ENCODE data around the gene GJE1.
"Not testable (repeated sequence)": the region's sequence is repeated elsewhere in the genome, so short reads cannot be mapped to it uniquely, and the experiment has no call there.

The GJE1 gene

DNA sequence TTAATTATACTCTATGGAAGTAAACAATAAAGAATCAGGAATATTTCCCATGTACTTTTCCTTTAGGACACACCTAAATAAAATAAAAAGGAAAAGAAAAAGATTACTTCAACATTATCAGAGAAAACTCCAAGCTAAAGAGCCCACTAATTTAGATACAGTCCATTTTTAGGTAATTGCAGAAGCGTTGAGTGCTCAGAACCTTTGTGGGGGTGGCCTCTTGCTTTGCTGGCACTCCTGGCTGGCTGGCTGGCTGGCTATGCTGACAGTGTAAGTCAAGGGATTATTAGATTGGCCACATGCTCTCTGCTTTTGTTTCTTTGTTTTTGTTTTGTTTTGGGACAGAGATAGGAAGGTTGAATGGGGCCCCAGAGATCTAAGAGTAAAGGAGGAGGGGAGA lies at the start of gene GJE1:
TSS of gene GJE1 (plus strand) at position 301 of the 400 bp plus-strand sequence. CDS start 234 bp downstream, outside the sequence.
- DNase-seq = no peak

GRCh38 chr6:142087950-142088857 lies 44.5 kb upstream of the GJE1 start:
- DNase-seq = no peak

DNA sequence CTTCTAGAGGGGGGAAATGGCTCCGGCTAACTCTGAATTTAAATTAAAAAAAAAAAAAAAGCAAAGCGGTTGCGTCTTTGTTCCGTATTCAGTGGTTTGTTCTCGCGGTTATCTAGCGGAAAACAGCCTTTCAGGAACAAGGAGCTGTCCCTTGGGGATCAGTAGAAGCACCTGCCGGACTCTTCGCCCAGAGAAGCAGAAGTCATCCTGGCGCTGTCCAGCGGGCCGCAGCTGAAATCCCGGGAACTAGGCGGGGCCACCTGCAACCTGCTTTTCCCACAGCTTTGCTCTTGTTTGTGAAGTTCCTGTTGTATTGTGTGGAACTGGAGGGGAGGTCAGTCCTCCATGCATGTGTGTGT lies 43.9 kb upstream of the GJE1 start:
- DNase-seq = peak; percentile 90

DNA sequence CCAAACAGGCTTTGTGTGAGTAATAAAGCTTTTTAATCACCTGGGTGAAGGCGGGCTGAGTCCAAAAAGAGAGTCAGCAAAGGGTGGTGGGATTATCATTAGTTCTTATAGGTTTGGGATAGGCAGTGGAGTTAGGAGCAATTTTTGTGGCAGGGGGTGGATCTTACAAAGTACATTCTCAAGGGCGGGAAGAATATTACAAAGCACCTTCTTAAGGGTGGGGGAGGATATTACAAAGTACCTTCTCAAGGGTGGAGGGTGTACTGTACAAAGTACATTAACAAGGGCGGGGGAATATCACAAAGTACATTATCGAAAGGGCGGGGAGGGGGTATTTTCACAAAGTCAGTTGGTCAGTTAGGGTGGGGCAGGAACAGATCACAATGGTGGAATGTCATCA lies 27.9 kb upstream of the GJE1 start:
- DNase-seq = not testable (repeated sequence)

GRCh38 chr6:142110820-142111219 lies 21.9 kb upstream of the GJE1 start:
- not testable (repeated sequence) for DNase-seq

DNA sequence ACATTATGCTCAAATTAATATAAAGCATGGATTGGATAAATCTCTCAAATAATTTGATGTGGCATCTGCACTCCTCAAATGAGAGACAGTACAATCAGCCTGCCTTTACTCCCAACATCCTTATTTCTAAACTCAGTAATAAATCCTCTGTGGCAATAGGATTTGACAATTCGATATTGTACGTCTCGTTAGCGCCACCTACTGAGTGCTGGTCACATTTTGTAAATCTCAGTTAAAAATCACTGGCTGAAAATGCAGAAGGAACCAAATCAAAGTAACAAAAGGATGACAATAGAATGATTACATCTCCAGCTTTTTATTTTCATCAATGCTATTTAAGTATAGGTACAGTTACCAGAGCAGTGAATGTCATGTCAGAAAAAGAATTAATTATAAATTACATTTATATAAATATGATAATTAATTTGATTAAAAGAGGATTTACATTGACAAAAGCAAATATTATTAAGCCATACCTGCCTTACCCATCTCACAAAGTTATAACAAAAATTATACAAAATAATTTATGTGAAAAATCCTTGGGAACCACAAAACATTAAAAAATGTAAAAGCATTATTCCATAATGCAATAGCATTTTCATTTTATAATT lies 20.2 kb upstream of the GJE1 start:
- DNase-seq = peak; percentile 74

- DNase-seq = no peak
These were observed 15.4 kb upstream of the GJE1 start for GRCh38 chr6:142117366-142117765.

DNA sequence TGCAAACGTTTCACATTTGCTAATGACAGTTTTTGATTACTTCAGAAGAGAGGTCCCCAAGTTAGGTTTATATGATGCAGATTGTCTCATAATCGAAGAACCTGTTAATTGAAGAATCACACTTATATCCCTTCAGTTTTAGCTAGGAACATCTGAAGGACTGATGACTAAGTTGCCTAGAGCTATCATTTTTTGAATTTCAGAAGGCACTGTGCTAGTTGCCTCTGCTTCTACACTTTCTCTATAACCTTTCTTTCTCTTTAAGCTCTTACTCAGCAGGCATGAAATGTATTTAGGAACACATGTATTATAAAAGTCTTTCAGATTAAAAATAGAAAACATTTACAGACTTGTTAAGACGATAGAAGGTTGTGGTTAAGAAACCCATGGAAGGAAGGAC lies 14.4 kb upstream of the GJE1 start:
- DNase-seq = no peak

GRCh38 chr6:142118925-142119324 lies 13.8 kb upstream of the GJE1 start:
- no peak for DNase-seq

- DNase-seq = no peak
These were observed 11.4 kb upstream of the GJE1 start for GRCh38 chr6:142121342-142121741.

GRCh38 chr6:142130814-142131213 lies 1.9 kb upstream of the GJE1 start:
- no peak for DNase-seq

DNA sequence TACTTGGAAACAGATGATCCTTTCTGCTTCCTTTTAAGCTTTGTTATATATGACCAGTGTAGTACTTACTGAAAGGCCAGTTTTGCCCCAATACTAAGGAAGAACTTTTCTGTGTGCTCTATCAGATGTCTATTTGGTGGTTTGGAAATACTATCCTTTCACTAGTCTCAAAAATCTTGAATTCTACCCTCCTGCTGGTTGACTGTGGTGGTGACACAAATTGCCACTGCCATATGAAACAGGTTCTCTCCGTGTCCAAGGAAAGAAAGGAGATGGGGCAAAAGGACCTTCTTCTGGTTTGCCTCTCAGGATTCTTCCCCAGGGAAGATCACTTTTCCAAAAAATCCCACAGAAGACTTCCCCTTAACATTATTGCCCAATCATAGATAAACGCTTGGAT lies 6.2 kb downstream of the GJE1 start:
- no peak for DNase-seq

- not testable (repeated sequence) for DNase-seq
These were observed 8.8 kb downstream of the GJE1 start for GRCh38 chr6:142141531-142141930.

- DNase-seq = peak; percentile 99
These were observed 14.3 kb downstream of the GJE1 start, which contains the start of the genes NMBR and VTA1 for GRCh38 chr6:142146828-142147662. NMBR (minus strand) TSS chr6:142147122; CDS start chr6:142088658, 58,464 bp downstream. VTA1 (plus strand) TSS chr6:142147263; CDS start chr6:142147288, 25 bp downstream.

- no peak for DNase-seq
These were observed 20.0 kb downstream of the GJE1 start for GRCh38 chr6:142152746-142153145.

DNA sequence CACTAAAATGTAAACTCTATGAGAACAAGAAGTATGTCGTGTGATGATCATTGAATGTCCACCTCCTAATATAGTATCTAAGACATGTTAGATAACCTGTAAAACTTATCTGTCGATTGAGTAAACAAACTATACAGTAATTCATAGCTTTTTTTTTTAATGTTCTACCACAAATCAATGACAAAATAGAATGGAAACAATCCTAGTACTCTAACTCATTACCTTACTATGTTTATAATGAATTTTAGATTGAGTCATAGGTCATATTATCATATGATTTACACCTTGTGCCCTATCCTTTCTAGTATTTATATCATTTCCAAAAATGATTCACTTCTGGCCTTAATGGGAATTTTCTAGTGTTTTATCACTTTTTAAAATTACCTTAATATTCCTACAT lies 20.5 kb downstream of the GJE1 start:
- no peak for DNase-seq

DNA sequence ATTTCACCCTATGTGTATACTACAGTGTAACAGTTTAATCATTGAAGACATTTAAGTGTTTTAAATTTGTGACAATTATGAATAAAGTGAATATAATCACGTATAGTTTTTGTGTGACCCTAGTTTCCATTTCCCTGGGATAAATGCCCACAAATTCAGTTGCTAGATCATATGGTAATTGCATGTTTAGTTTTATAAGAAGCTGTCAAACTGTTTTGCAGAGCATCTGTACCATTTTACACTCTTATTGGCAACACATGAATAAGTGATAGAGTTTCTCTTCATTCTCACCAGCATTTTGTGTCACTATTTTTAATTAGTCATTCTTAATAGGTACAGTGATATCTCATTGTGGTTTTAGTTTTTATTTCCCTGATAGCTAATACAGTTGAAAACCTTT lies 21.6 kb downstream of the GJE1 start:
- DNase-seq = no peak

DNA sequence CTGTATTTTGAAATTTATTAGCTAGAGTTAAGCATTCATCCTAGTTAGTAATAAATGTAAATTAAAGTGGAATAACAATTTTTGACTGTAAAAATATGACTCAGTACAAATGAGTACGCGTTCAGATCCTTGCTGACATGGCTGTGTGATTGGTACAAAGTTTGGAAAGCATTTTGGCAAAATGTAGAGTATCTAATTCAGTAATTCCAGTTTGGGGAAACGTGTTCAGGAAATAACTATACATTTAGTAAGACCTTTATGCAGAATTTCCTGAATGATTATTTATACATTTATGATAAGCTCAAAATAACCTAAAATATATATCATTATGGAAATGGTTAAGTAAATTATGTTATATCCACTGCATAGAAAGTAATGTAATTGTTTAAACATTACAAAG lies 22.4 kb downstream of the GJE1 start:
- DNase-seq = no peak

DNA sequence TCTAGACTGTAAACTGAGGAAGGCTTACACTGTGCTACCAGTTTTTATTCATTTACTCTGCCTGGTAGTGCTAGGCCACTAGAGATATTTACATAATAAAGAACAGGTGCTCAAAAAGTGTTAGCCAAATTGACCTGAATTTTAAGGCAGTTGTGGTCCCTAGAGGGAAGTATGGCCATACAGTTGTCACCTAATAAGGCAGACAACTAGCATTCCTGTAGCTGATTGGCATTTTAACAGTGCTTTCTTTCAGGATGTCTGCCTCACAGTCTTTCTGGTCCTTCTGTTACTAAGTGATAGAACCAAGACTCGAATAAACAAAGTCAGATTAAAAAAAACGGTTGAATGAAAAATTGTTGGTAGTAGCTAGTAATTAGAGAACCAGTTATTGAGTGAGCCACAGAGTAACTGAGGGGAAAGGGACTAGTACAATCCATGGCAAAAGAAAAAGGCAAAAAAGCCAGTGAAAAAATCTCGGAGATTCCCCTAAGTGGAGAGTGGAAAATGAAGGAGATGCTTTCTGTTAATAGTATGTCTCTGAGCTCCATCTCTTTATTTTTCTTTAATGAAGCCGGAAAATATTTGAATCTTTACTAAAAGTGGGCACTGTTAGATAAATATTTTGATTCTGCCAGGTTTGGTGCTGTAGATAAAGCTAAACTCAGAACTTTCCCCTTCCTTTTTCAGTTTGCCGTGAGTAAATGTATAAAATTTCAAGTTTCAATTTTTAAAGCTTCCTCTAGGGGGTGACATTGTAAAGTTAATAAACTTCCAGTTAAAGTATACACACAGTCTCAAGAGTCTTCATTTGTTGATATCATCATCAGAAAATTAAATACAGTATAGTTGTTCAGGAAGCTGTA lies 23.4 kb downstream of the GJE1 start:
- no peak for DNase-seq

- DNase-seq = not testable (repeated sequence)
These were observed 24.0 kb downstream of the GJE1 start for GRCh38 chr6:142156758-142157068.

- no peak for DNase-seq
These were observed 30.1 kb downstream of the GJE1 start for GRCh38 chr6:142162780-142163179.

DNA sequence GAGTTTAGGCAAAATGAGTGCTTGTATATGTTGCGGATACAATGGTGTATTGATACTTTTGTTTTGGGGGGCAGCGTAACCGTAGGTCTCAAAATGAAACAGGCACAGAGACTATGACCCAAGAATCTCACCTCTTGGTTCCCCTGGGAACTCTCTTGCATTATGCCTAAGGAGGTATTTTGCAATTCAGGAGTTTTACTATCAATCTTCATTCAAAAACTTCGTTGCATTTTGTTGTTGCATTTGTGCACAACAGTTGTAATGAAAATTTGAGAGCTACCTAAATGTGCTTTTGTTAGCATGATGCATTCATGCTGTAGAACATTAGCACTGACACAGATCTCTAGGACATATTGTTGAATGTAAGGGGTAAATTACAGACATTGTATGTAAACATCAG lies 32.5 kb downstream of the GJE1 start:
- no peak for DNase-seq
